ENCODE data around the gene SHISA2. TPM values are rescaled to one million over a fixed set of nuclear protein-coding genes. Genes with fewer than 3 reads are reported as not detected.

SHISA2 gene
- total RNA-seq, 4 donors from 2014 or later, result 1.6 to 8.9 (median 2.4) TPM

DNA sequence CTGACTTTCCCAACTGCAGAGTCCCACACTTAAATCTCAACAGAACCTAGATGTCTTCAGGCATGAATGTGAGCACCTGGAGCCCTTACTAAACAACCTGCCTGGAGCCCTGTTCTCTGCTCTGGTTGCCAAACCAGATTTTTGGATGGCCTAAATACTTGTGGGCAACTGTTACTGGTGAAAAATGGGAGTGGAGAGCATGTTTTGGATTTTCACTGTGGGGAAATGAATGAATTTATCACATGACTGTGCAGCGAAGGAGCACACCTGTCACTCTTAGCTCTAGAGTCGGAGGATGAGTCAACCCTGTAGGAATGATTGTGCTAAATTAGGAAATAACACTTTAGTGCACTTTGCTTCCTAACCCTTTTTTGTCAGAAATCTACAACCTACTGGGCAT lies 30.3 kb downstream of the SHISA2 start:
- H3K27ac ChIP-seq, result no peak overlapping the region
- WGBS, result 55% methylated on average over 2 of the region's 2 CpGs
- H3K36me3 ChIP-seq, result no peaks in the 10 kb centered on the region
- no peak for TF ChIP-seq POLR2A (IDR thresholded peaks at IDR 0.05)
- no peak for TF ChIP-seq POLR2AphosphoS5 (IDR thresholded peaks at IDR 0.05)
- TF ChIP-seq, protein P1, sequence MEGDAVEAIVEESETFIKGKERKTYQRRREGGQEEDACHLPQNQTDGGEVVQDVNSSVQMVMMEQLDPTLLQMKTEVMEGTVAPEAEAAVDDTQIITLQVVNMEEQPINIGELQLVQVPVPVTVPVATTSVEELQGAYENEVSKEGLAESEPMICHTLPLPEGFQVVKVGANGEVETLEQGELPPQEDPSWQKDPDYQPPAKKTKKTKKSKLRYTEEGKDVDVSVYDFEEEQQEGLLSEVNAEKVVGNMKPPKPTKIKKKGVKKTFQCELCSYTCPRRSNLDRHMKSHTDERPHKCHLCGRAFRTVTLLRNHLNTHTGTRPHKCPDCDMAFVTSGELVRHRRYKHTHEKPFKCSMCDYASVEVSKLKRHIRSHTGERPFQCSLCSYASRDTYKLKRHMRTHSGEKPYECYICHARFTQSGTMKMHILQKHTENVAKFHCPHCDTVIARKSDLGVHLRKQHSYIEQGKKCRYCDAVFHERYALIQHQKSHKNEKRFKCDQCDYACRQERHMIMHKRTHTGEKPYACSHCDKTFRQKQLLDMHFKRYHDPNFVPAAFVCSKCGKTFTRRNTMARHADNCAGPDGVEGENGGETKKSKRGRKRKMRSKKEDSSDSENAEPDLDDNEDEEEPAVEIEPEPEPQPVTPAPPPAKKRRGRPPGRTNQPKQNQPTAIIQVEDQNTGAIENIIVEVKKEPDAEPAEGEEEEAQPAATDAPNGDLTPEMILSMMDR (IDR thresholded peaks at IDR 0.05), result no peak
- no peak for TF ChIP-seq EP300 (IDR thresholded peaks at IDR 0.05)
- no peak overlapping the region for H3K4me3 ChIP-seq
- H3K27me3 ChIP-seq, result no peaks in the 10 kb centered on the region
- H3K9me3 ChIP-seq, result no peaks in the 10 kb centered on the region
- DNase-seq (ENCODE audit: low spot score in 2 of 2), result no peak
- H3K4me1 ChIP-seq, result peaks cover 38% of the 10 kb centered on the region

DNA sequence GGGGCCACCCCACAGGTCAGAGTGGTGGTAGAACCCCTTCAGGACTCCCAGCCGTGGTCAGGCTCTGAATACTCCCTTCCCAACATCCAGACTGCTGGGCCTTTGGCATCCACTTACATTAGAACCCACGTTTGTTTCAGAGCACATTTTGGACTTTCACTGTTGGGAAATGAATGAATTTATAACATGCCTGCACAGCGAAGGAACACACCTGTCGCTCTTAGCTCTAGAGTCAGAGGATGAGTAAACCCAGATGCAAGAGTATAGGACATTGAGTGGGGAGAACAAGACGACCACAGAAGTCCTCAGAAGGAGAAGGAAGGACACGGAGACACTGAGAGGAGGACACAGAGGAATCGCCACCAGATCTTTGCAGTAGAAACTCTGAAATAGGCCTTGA lies 30.9 kb downstream of the SHISA2 start:
- WGBS, result 90% methylated on average over 7 of the region's 7 CpGs
- TF ChIP-seq POLR2AphosphoS5 (IDR thresholded peaks at IDR 0.05) (no peak), POLR2A (IDR thresholded peaks at IDR 0.05) (no peak), EP300 (IDR thresholded peaks at IDR 0.05) (no peak)
- TF ChIP-seq, protein P1 (IDR thresholded peaks at IDR 0.05), result no peak
- Histone ChIP-seq H3K9me3 (no peaks in the 10 kb centered on the region), H3K27ac (no peak overlapping the region), H3K4me1 (peaks cover 38% of the 10 kb centered on the region), H3K36me3 (no peaks in the 10 kb centered on the region), H3K4me3 (no peak overlapping the region), H3K27me3 (no peaks in the 10 kb centered on the region)
- no peak for DNase-seq (ENCODE audit: low spot score in 2 of 2)

DNA sequence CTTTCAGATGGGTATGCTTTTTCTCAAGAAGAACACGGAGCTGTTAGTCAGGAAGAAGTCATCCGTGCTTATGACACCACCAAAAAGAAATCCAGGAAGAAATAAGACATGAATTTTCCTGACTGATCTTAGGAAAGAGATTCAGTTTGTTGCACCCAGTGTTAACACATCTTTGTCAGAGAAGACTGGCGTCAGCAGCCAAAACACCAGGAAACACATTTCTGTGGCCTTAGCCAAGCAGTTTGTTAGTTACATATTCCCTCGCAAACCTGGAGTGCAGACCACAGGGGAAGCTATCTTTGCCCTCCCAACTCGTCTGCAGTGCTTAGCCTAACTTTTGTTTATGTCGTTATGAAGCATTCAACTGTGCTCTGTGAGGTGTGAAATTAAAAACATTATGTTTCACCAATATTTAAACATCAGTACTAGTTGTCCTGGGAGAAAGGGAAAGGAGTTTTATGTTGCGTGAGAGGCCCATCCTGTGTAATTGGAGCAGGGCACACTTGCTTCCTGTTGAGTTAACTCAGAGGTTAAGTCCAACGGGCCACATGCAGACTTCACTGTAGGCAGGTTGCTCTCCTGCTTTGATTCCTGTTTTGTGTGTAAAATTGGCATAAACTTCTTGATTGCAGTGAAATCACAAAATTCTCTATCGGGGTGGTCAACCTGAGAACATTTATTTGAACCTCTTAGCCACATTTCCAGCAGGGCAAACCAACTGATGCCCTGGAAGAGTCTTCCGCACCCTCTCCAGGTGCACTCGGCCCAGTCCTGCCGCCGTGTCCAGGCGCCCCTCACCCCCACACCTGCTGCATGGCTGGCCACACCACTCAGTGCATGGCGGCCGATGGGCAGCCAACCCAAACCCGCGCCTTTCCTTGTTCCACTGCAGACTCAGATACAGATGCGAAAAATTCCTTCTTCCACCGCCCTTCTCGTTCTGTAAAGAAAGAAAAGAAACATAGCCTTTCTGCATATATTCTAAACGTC lies 31.6 kb downstream of the SHISA2 start:
- no peak overlapping the region for H3K27ac ChIP-seq
- WGBS, result 87% methylated on average over 22 of the region's 22 CpGs
- H3K4me1 ChIP-seq, result peaks cover 38% of the 10 kb centered on the region
- DNase-seq (ENCODE audit: low spot score in 2 of 2), result no peak
- H3K36me3 ChIP-seq, result no peaks in the 10 kb centered on the region
- H3K4me3 ChIP-seq, result no peak overlapping the region
- H3K9me3 ChIP-seq, result no peaks in the 10 kb centered on the region
- no peaks in the 10 kb centered on the region for H3K27me3 ChIP-seq
- TF ChIP-seq EP300 (IDR thresholded peaks at IDR 0.05) (no peak), POLR2AphosphoS5 (IDR thresholded peaks at IDR 0.05) (no peak), POLR2A (IDR thresholded peaks at IDR 0.05) (no peak)
- TF ChIP-seq, protein P1 (IDR thresholded peaks at IDR 0.05), result no peak

DNA sequence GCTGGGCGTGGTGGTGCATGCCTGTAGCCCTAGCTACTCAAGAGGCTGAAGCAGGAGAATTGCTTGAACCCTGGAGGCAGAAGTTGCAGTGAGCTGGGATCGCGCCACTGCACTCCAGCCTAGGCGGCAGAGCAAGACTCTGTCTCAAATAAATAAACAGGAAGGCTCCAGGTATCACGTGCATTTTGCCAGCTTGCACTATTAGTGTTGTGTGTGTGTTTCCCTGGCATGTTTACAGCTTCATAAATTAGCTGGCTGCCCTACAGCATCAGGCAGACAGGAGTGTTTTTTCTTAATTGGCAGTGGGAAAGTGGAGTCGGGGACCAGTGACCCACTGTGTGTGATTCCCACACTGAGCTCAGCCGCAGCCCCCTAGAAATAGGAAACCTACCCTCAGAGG lies 32.6 kb downstream of the SHISA2 start:
- no peak overlapping the region for H3K27ac ChIP-seq
- WGBS, result 51% methylated on average over 7 of the region's 7 CpGs
- DNase-seq (ENCODE audit: low spot score in 2 of 2), result no peak

More for the DNA sequence above, 32.6 kb downstream of the SHISA2 start:
- Histone ChIP-seq H3K4me3 (no peak overlapping the region), H3K4me1 (peaks cover 38% of the 10 kb centered on the region), H3K27me3 (no peaks in the 10 kb centered on the region), H3K36me3 (no peaks in the 10 kb centered on the region), H3K9me3 (no peaks in the 10 kb centered on the region)
- TF ChIP-seq, protein P1 (IDR thresholded peaks at IDR 0.05), result no peak
- TF ChIP-seq POLR2A (IDR thresholded peaks at IDR 0.05) (no peak), EP300 (IDR thresholded peaks at IDR 0.05) (no peak), POLR2AphosphoS5 (IDR thresholded peaks at IDR 0.05) (no peak)

Measured in suprapubic skin (tissue), 4 donors.